ENCODE results near the gene SPTBN1.

Gene SPTBN1

GRCh38 chr2:54579061-54579681, 123.0 kb downstream of the SPTBN1 start:
- no peak for TF ChIP-seq CTCF (IDR thresholded peaks at IDR 0.05; ENCODE audit: extremely low read depth, insufficient read depth, missing control alignments)
- in situ Hi-C loops (cut with MboI; ENCODE audit: low pct_unique_long_range_greater_than_20kb, low sequenced_read_pairs, unreplicated experiment), result no loop called here
- no peak for DNase-seq (ENCODE audit: low spot score)

GRCh38 chr2:54579682-54580620, 123.8 kb downstream of the SPTBN1 start:
- in situ Hi-C loops (cut with MboI; ENCODE audit: low pct_unique_long_range_greater_than_20kb, low sequenced_read_pairs, unreplicated experiment), result no loop called here
- DNase-seq (ENCODE audit: low spot score), result no peak
- TF ChIP-seq CTCF (IDR thresholded peaks at IDR 0.05; ENCODE audit: extremely low read depth, insufficient read depth, missing control alignments), result no peak

- no peak for TF ChIP-seq CTCF (IDR thresholded peaks at IDR 0.05; ENCODE audit: extremely low read depth, insufficient read depth, missing control alignments)
- DNase-seq (ENCODE audit: low spot score), result no peak
- in situ Hi-C loops (cut with MboI; ENCODE audit: low pct_unique_long_range_greater_than_20kb, low sequenced_read_pairs, unreplicated experiment), result no loop called here
Measured at GRCh38 chr2:54581326-54582039, 125.4 kb downstream of the SPTBN1 start.

GRCh38 chr2:54582987-54583386, 126.9 kb downstream of the SPTBN1 start:
- in situ Hi-C loops (cut with MboI; ENCODE audit: low pct_unique_long_range_greater_than_20kb, low sequenced_read_pairs, unreplicated experiment), result no loop called here
- TF ChIP-seq CTCF (IDR thresholded peaks at IDR 0.05; ENCODE audit: extremely low read depth, insufficient read depth, missing control alignments), result no peak
- no peak for DNase-seq (ENCODE audit: low spot score)

GRCh38 chr2:54584598-54584997, 128.5 kb downstream of the SPTBN1 start:
- in situ Hi-C loops (cut with MboI; ENCODE audit: low pct_unique_long_range_greater_than_20kb, low sequenced_read_pairs, unreplicated experiment), result no loop called here

More at GRCh38 chr2:54584598-54584997, 128.5 kb downstream of the SPTBN1 start:
- no peak for DNase-seq (ENCODE audit: low spot score)
- no peak for TF ChIP-seq CTCF (IDR thresholded peaks at IDR 0.05; ENCODE audit: extremely low read depth, insufficient read depth, missing control alignments)

All from GM13977 (cell line).